HEK293T (cell line): ENCODE data around the gene LYPD8.

Experiments
- CTCF ChIA-PET: fragments of 350-600 bp; formaldehyde crosslinking; extraction: SDS; loops from one replicate; lab custom pipeline; 2021; ENCODE audit warnings: antibody characterized with exemption, inconsistent platforms; lab: Yijun Ruan, JAX
- POLR2A ChIA-PET: fragments of 350-600 bp; formaldehyde crosslinking; extraction: SDS; loops from one replicate; lab custom pipeline; 2020; ENCODE audit warnings: antibody characterized with exemption, inconsistent platforms; lab: Yijun Ruan, JAX
- DNase-seq: peaks from one replicate; pipeline ENCODE4 v3.0.0; 2012; ENCODE audit warnings: mixed read lengths; ENCODE audit errors: extremely low spot score
- ARNT ChIP-seq: fragments of 450-650 bp; IDR thresholded peaks from 2 replicates; pipeline ENCODE4 v1.6.1; 2017; ENCODE audit warnings: mild to moderate bottlenecking
- BHLHE40 ChIP-seq: fragments of 450-650 bp; IDR thresholded peaks from 2 replicates; pipeline ENCODE4 v1.6.1; 2016; ENCODE audit warnings: mild to moderate bottlenecking, moderate library complexity, borderline replicate concordance
- CTBP1 ChIP-seq: fragments of 450-650 bp; IDR thresholded peaks from 2 replicates; pipeline ENCODE4 v1.6.1; 2016; ENCODE audit warnings: borderline replicate concordance
- ELF4 ChIP-seq: fragments of 450-650 bp; IDR thresholded peaks from 2 replicates; pipeline ENCODE4 v1.6.1; 2017; ENCODE audit warnings: antibody characterized with exemption
- FOXA1 ChIP-seq: fragments of 450-650 bp; IDR thresholded peaks from 2 replicates; pipeline ENCODE4 v1.6.1; 2016; ENCODE audit warnings: mild to moderate bottlenecking
- FOXK2 ChIP-seq: fragments of 450-650 bp; IDR thresholded peaks from 2 replicates; pipeline ENCODE4 v1.6.1; 2016; ENCODE audit warnings: mild to moderate bottlenecking
- FOXM1 ChIP-seq: fragments of 450-650 bp; IDR thresholded peaks from 2 replicates; pipeline ENCODE4 v1.6.1; 2017; ENCODE audit warnings: mild to moderate bottlenecking, borderline replicate concordance
- HDGF ChIP-seq: fragments of 450-650 bp; IDR thresholded peaks from 2 replicates; pipeline ENCODE4 v1.6.1; 2017; ENCODE audit warnings: antibody characterized with exemption, borderline replicate concordance
- L3MBTL2 ChIP-seq: fragments of 450-650 bp; conservative IDR thresholded peaks from 2 replicates; pipeline ENCODE4 v1.6.1; 2016; ENCODE audit warnings: mild to moderate bottlenecking
- LEF1 ChIP-seq: fragments of 450-650 bp; IDR thresholded peaks from 2 replicates; pipeline ENCODE4 v1.6.1; 2017; ENCODE audit warnings: mild to moderate bottlenecking, borderline replicate concordance
- NFRKB ChIP-seq: fragments of 450-650 bp; IDR thresholded peaks from 2 replicates; pipeline ENCODE4 v1.6.1; 2016; ENCODE audit warnings: mild to moderate bottlenecking, moderate library complexity
- PKNOX1 ChIP-seq: fragments of 450-650 bp; IDR thresholded peaks from 2 replicates; pipeline ENCODE4 v1.6.1; 2016
- SP1 ChIP-seq: fragments of 450-650 bp; IDR thresholded peaks from 2 replicates; pipeline ENCODE4 v1.6.1; 2017
- SUZ12 ChIP-seq: fragments of 450-650 bp; IDR thresholded peaks from 2 replicates; pipeline ENCODE4 v1.6.1; 2016; ENCODE audit warnings: mild to moderate bottlenecking
- TARDBP ChIP-seq: fragments of 450-650 bp; IDR thresholded peaks from 2 replicates; pipeline ENCODE4 v1.6.1; 2016
- ZNF384 ChIP-seq: fragments of 450-650 bp; IDR thresholded peaks from 2 replicates; pipeline ENCODE4 v1.6.1; 2016

Gene LYPD8

DNA sequence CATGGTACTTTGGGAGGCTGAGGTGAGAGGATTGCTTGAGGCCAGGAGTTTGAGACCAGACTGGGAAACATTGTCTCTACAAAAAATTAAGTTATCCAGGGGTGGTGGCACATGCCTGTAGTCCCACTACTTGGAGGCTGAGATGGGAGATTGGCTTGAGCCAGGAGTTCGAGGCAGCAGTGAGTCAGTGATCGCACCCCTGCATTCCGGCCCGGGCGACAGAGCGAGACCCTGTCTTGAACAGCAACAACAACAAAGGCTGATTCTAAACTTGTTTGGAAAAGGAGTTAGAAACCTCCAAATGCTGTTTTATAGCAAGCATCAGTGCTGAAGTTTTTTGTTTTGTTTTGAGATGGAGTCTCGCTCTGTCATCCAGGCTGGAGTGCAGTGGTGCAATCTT is 14.7 kb downstream of the LYPD8 start:
- no peak for TF ChIP-seq NFRKB
- TF ChIP-seq LEF1 = no peak
- no peak for TF ChIP-seq SP1
- no peak for TF ChIP-seq SUZ12
- TF ChIP-seq HDGF = no peak
- TF ChIP-seq BHLHE40 = no peak
- no peak for TF ChIP-seq L3MBTL2
- TF ChIP-seq TARDBP = no peak
- TF ChIP-seq FOXA1 = no peak
- TF ChIP-seq FOXK2 = no peak
- TF ChIP-seq PKNOX1 = no peak
- no peak for TF ChIP-seq CTBP1
- TF ChIP-seq ARNT = no peak
- no peak for TF ChIP-seq ZNF384
- TF ChIP-seq ELF4 = no peak
- no peak for TF ChIP-seq FOXM1
- POLR2A ChIA-PET = no interaction called here
- DNase-seq = no peak
- CTCF ChIA-PET = no interaction called here

DNA sequence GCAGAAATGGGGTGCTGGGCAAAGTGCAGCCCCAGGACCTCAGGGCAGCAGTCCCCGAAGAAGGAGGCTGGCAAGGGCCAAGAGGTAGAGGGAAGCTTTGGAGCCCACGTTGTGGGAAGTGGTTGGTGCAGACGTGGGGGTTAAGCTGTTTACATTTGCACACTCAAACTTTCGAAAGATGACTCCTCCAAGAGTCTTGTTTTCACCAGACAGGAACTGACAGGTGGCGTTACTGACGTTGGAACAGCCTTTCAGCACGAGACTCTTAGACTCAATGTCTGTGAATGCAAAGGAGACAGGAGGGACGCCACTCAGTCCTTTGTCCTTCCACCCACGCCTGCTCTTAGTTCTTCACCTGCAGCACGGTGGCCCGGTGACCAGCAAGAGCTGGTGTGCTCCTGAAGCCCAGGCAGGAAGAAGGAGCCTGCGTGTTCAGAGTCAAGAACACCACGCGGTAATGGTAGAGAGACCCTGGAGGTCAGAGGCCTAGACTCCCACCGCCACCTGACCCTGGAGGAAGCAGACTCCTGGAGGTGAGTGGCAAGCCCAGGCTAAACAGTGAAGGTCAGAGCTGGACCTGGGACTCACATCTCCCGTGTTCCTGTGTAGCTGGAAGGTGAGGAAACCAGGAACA is 15.9 kb downstream of the LYPD8 start:
- DNase-seq = no peak
- POLR2A ChIA-PET = no interaction called here
- CTCF ChIA-PET = no interaction called here
- TF ChIP-seq CTBP1 = no peak
- no peak for TF ChIP-seq ARNT
- TF ChIP-seq ZNF384 = no peak
- TF ChIP-seq NFRKB = no peak
- TF ChIP-seq FOXK2 = no peak
- no peak for TF ChIP-seq BHLHE40
- no peak for TF ChIP-seq TARDBP
- no peak for TF ChIP-seq HDGF
- no peak for TF ChIP-seq PKNOX1
- no peak for TF ChIP-seq SP1
- no peak for TF ChIP-seq LEF1
- no peak for TF ChIP-seq ELF4
- TF ChIP-seq L3MBTL2 = no peak
- no peak for TF ChIP-seq SUZ12

GRCh38 chr1:248737457-248737856 is 18.1 kb downstream of the LYPD8 start:
- no peak for DNase-seq
- CTCF ChIA-PET = no interaction called here
- TF ChIP-seq CTBP1 = no peak
- no peak for TF ChIP-seq TARDBP
- no peak for TF ChIP-seq LEF1
- no peak for TF ChIP-seq ELF4
- TF ChIP-seq BHLHE40 = no peak
- TF ChIP-seq ZNF384 = no peak
- no peak for TF ChIP-seq FOXM1
- no peak for TF ChIP-seq SP1
- TF ChIP-seq FOXA1 = no peak
- no peak for TF ChIP-seq SUZ12
- TF ChIP-seq PKNOX1 = no peak
- no peak for TF ChIP-seq L3MBTL2
- TF ChIP-seq FOXK2 = no peak
- TF ChIP-seq HDGF = no peak
- POLR2A ChIA-PET = no interaction called here

GRCh38 chr1:248736977-248737376 is 18.6 kb downstream of the LYPD8 start:
- ChIA-PET CTCF (no interaction called here), POLR2A (no interaction called here)
- TF ChIP-seq SUZ12 = no peak
- no peak for TF ChIP-seq FOXA1
- TF ChIP-seq FOXK2 = no peak
- TF ChIP-seq ELF4 = no peak
- no peak for DNase-seq

DNA sequence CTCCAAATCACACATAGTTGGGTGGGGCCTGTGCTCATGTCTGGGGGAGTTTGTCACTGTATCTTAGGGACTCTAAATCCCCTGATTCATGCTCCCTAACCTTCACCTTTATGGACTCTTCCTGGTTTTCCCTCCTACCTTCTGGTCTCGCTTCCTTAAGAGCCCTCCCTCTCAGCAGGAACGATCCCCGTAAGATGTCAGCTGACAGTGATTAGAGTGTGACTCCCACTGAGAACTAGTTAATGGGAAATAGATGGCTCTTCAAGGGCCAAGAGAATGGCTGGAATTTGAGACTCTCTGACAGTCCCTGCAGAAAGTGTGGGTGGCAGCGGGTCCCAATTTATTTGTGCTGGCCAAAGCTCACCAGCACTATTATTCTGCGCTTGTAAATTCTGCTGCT is 22.0 kb downstream of the LYPD8 start:
- DNase-seq = no peak
- CTCF ChIA-PET = no interaction called here
- POLR2A ChIA-PET = no interaction called here
- TF ChIP-seq FOXK2 (no peak), ELF4 (no peak), NFRKB (no peak), TARDBP (no peak), FOXA1 (no peak), FOXM1 (no peak), SUZ12 (no peak), ARNT (no peak), SP1 (no peak)

- TF ChIP-seq TARDBP = no peak
- TF ChIP-seq ARNT = no peak
- TF ChIP-seq SP1 = no peak
- TF ChIP-seq FOXA1 = no peak
- TF ChIP-seq PKNOX1 = no peak
- TF ChIP-seq HDGF = no peak
- no peak for TF ChIP-seq SUZ12
- no peak for TF ChIP-seq LEF1
- no peak for TF ChIP-seq ELF4
- TF ChIP-seq ZNF384 = no peak
- TF ChIP-seq FOXM1 = no peak
- no peak for TF ChIP-seq BHLHE40
- no peak for TF ChIP-seq L3MBTL2
- ChIA-PET CTCF (no interaction called here), POLR2A (no interaction called here)
- no peak for DNase-seq
Observed at GRCh38 chr1:248730507-248731335, 24.8 kb downstream of the LYPD8 start.
